Kidney glomerular epithelial cell (primary cell): ENCODE measurements around the gene SLC22A3.

Experiments used
- DNase-seq: peaks from one replicate; lab custom pipeline; 2025; lab: John Stamatoyannopoulos, UW

The SLC22A3 gene

DNA sequence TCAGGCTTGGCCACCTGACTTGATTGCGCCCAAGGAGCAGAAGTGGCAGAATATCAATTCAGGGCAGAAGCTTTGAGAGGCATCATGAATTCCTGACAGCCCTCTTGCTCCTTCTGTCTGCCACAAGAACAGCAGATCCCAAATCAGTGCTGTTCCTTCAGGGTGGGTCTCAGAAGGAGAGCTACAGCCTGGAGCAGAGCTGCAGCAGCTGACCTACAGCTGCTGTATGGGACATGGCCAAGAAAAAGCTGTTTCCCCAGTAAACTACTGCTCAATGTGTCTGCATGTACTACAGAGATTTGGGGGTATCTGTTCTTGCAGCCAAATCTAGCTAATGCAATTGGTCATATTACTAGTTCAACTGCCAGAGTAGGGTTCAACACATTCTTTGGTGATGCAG is 69.0 kb downstream of the SLC22A3 start:
- DNase-seq, result no peak

DNA sequence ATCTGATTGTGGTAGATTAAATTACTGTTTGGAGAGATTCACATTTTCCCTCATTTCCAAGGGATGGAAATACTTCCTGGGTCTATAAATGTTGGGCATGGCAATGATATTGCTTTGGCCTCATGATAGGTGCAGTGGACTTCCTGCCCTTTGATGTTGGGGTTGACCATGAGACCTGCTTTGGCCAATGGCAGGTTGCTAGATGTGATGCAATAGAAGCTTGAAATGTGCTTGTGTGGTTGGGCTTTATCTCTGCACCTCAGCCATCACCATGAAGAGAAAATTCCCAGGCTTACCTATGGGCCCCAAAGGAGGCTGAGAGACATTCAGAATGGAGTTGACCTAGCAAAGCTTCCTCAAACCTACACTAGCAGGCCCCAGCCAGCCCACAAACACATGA is 69.4 kb downstream of the SLC22A3 start:
- no peak for DNase-seq

DNA sequence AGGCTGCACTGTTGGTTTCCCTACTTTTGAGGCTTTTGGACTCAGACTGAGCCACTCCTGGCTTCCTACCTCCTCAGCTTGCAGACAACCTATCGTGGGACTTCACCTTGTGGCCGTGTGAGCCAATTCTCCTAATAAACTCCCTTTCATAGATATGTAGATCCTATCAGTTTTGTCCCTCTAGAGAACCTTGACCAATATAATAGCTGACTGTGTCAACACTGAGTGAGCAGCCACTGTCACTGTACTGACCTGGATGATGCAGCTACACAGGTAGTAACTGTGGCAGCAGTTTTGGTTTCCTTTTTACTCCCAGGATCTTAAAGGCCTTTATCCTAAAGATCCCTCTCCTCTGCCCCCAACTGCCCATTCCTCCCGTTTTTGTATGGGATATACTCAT is 70.2 kb downstream of the SLC22A3 start:
- no peak for DNase-seq

DNA sequence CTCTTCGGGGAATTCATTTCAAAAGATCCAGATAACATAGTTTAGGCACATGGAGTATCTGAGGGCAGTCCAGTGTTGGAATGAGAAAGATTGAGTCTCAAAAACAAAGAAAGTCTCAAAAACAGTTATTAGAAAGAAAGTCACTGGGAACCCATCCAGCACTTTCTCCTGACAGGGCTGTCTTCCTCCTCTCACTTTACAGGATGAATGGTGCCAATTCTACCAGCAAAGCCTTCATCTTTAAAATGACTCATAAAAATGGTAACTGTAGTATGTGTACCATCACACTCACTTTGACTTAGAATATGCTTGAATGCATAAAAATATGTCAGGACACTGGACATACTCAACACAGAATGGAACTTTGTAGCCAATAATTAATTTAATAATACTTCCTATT is 71.3 kb downstream of the SLC22A3 start:
- DNase-seq, result no peak

DNA sequence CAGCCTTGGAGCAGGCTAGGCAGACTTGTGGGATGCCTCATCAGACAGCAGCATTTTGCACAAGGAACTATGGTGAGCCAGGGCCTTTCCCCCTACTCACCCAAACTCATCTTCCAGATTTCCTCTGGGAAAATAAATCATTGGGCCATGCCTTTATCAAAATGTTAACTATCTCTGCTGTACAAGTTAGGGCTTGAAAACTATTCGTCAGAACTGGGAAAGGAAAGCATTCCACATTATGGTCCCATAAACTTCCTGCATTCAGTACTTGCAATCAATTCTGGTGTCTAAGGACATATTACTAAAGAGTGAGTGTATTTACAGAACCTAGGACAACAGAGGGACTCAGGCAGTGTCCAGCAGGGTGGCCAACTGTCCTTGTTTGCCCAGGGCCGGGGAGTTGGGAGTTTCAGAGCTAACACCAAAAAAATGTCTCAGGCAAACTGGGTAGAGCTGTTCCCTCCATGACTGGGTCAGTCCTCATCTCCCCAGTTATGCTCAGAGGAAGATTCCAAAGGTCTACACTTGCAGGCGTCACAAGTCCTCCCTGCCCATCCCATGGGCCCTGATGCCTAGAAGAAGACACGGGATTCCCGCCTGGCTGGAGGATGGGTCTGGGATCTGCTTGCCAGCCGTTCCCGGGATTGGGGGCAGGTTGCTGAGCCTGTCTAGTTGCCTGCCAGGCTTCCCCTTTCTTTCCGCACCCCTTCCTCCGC is 72.2 kb downstream of the SLC22A3 start:
- DNase-seq, result no peak

DNA sequence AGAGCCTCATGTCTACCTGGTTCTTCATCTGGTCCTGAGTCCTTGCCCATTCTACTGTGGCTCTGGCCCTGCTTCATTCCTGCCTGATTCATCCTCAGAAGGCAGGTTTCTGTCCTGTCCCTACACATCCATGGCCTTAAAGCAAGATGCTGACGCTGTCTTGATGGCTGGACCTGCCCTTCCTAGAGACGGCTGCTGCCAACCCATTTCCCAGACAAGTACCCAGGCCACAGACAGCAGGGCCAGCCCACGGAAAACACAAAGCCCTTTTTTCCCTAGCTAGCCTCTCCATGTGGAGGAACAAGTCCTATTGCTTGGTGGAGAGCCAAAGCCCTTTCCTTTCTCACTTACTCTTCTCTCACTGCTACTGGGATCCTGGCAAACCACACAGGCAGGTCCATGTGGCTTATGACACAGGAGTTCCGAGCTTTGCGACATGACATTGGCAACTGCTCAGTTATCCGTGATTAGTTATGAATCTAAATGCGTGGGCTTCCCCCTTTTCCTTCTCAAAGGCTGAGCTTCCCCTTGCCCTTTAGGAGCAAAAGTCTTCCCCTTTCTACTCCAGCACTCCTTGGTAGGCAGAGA is 72.9 kb downstream of the SLC22A3 start:
- no peak for DNase-seq

DNA sequence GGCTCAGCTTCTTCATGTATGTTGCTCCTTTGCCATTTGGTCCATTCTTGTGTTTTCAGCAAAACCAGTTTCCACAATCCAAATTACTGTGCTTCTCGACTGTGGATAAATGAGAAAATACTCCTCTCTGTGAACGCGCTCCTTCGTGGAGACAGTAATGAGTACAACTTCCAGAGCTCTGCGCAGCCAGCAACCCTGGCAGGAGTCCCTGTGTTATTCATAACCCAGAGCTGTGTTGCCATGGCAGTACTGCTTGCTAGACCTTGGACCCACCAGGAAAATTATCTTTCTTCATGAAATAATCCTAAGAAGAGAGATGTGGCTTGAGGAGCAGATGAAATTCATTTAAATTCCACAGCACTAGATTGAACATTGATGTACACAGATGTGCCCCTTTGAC is 73.7 kb downstream of the SLC22A3 start:
- no peak for DNase-seq

DNA sequence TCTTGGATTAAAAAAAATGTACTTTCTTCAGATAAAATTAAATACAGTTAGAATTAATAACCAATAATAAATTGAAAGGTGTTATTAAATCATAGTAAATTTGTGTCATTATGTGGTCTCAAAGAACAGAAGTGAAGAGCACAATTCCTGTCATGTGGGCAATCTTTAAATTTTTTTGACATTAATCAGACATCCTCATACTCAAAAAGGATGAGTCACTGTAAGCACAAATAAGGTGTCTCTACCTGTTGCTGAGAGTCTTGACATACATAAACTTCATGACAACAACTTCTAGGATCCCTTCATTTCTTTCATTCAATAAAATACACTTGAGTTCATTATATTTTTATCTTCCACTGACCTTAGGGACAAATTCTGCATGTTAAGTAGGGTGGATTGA is 76.1 kb downstream of the SLC22A3 start:
- peak; percentile 25 for DNase-seq

DNA sequence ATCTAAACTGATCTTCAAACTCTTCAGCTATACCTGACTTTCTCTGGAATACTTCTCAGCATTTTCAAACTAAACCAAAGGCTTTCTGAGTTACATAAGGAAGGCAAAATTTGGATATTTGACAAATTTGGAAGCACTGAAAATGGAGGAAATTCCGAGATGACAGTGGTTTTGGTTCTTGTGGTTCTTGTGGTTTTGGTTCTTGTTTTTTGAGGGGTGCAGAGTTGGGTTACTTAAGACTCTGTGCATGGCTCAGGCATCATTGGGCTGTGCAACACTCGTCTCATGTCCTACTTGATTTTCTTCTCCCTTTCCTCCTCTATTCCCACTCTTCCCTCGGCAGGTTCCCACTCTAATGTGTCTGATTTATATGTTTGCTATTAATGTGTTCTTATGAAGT is 78.0 kb downstream of the SLC22A3 start:
- no peak for DNase-seq

DNA sequence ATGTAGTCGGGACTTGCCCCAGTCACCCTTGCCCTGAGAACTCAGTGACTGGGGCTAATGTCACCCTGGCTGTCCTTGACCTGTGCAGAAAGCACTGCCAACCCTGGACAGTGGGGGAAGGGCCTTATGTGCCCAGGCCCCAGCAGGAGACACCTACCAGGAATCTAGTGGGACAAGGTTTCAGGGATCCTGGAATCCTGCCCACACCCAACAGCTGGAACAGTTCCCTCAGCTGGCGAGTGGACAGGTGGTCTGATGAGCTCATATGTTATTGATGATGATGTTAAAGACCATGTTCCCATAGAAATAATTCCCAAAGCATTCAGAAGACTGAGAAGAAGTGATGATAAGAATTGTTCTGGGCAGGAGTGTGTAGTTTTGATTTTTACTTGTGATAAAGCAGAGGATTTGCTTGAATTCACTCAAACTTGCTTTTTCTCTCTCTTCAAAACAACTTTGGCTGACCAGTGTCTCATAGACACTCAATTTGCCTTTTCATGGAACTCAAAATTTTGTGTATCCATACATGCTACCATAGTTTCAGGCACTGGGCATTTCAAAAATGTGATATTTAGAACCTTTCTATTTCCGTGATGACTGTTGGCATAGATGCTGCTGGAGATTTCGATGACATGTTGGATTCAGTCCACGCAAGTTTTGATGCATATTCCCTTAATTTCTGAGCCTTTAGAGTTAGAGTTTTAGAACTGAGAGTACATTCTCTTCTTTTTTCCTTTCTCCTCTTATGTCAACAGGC is 79.3 kb downstream of the SLC22A3 start:
- DNase-seq, result no peak

DNA sequence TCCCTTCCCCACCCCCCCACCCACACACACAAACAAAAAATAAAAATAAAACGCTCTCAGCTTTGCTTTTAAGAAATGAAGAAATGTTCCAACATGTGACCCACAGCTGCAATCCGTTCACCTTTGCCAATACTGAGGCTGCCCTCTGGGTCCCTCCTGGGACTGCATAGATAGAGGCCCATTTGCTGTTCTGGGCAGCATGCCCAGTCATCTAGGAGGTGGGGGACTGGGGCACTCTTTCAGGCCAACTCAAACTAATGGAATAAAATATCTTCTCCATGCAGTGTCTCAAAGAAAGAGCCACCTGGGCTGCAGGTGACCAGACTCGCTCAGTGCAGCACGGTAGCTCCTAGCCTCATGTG is 79.9 kb downstream of the SLC22A3 start:
- no peak for DNase-seq

DNA sequence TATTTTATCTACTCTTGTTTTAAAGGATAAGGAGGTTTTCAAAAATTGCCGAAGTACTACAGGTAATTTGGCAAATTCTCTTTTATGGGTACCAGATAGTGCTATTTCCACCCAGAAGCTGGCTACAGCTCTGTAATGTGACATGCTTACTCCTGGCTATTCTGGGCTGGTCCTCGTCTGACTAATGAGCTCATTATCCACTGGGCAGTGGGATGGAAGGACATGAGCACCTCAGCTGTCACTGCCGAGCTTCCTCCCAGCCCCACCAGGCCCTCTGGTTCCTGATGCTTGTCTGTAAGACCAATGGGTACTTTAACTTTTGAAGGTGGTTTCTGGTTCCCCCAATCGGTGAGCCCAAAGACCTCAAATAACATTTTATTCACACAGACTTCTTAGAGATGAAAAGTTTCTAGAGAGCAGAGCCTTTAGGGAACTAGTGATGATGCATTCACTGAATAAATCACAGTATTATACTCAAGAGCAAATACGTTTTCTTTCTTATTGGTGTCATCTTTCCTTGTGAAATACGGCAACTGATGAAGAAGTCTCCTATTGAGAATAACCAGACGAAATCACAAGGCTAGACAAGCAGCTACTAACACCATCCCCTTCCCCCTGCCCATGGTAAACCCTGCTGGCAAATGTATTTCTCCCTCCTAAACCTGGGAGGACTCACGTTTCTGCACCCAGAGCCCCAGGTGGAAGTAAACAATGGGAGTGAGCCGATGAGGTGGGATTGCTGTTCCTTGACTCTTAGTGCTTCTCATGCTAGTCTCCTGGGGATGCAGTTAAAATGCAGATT is 80.8 kb downstream of the SLC22A3 start:
- DNase-seq, result no peak

DNA sequence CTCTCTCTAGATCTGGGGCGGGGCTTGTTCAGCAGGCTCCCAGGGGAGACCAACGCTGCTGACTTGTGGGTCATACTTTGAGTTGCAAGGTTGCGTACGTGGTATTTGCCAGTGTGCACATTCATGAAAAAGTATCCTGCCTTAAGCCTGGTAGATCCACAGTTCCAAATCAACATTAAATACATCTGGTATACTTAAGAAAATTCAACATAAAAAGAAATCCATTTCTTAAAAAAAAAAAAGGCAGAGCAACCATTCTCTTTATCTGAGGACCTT is 81.4 kb downstream of the SLC22A3 start:
- DNase-seq, result no peak

DNA sequence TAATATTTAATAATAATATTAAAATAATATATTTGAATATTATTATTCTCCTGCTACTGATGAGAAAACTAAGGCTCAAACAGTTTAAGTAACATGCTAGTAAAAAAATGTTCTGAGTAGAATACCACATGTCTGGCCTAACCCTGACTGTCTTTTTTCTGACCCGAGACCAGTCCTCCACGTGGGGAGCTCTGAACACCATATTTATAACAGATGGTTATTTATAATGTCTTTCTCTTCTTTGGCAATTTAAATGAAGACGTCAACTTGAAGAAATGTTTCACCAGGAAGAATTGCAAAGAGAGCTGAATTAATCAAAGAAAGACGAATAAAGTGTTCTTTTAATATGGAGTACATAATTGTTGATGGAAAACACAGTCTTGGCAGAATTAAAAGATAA is 82.0 kb downstream of the SLC22A3 start:
- DNase-seq, result no peak

DNA sequence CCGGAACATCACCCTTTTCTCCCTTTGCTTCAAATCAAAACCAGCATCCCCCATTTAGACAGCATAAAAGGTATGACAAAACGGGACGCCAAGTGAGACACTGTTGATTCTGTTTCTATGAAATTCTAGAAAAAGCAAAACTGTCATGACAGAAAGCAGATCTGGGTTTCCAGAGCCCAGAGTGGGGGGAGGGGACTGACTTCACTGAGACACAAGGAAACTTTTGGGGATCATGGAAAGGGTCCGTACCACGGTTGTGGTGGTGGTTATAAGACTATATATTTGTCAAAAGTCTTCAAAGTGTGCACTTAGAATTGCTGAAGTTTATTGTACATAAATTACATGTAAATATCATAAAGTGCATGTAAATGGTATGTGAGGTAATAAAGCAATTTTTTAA is 82.6 kb downstream of the SLC22A3 start:
- DNase-seq, result no peak

DNA sequence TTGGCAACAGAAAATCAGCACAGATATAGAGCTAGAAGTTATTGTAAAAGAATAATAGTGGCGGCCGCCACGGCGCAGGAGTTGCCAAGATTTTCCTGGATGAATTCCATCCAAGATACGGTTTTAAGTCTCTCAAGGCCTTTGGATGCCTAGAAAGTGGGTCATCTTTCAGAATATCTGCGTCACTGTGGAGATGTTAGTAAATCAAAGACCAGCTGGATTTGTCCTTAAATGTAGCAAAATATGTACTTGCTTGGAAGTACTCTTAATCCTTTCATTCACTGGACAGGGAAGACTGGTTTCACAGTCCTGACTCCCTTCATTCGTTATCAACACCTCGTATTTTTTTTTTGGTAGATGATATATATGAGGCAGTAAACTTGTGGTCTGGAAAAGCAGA is 83.0 kb downstream of the SLC22A3 start:
- DNase-seq, result no peak

DNA sequence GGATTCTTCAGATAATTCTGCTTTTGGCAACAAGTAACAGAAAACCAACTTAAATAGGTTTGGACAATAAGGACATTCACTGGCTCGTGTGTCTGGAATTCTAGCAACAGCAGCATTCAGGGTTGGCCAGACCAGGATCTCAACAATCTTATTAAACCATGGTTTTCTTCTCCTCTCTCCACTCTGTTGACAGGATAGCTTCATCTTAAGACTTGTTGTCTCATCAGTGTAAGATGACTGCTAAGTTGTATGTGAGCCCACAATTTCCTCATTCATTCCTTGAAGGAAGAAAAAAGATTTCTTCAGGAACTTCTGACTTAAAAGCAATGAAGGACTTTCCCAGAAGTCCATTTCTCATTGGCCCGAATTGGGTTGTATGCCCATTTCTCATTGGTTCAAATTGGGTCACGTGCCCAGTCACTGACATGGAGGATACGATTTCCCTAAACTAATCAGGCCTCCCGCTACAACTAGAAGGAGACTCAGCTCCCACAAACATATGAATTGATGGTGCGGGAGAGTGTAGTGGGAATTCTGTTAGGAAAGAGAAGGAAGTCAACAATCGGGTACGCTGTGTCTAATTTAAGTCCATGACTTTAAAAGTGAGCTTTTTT is 83.7 kb downstream of the SLC22A3 start:
- no peak for DNase-seq

DNA sequence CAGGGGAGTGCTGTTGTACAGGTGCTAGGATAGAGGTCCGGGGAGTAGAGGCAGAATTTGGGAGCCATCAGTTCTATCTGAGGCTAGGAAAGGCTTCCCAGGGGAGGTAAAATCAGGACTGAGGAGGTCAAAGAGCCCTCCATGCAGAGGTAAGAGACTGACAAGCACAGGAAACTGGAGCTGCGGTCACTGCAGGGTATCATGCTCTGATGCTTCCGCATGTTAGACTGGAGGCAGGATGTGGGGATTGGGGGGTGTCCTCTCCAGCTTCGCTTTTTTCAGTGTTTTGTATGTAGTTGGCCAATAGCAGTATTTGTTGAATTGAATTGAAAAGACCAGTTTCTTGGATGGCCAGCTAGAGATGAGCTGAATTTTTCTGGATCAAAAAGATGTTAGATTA is 87.8 kb downstream of the SLC22A3 start:
- DNase-seq, result no peak

DNA sequence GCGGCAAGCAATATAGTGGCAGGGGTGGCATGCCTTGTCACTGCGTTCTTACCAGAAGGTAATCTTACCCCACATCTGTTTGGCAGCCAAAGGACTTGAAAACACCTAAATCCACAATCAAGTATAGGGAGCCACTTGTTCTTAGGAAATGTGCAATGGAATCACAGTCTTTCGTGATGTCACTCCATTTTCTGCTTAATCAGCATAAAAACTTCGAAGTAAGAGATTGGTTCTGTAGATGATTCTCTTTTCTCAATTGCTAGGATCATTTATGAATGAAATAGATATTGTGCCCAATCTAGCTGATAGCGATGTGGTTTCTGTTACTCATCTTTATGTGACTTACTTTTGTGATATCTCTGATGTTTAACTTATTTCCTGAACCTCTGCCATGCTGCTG is 89.0 kb downstream of the SLC22A3 start:
- DNase-seq, result no peak

DNA sequence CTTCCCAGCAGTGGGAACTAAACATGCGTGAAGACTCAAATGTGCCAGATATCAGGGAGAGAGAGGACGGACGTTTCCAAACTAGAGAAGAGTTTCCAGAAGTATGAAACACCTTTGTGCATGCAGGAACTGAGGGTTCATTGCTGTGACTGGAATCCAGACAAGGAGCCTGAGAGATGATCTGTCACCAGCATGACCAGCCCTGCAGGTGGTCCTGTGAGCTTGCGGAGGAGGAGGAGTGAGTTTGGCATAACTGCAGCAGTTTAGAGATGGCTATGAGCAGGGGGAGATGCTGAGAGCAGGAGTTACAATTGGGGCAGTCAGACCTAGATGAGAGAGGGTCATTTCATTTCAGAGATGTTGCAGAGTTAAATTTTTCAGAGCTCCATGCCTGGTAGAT is 89.6 kb downstream of the SLC22A3 start:
- DNase-seq, result no peak

DNA sequence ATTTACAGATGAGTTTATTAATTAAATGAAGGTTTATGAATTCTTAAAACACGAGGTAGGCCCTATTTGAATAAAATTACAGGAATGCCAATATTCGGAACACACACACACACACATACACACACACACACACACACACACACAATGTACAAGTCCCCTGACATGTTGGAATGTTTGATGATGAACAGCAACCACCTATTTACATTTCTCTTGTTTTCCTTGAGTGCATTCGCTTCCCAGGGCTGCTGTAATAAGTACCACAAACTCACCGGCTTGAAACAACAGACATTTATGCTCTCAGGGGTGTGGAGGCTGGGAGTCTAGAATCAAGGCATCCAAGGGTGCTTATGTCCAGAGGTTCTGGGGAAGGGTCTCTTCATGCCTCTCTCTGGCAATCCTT is 90.3 kb downstream of the SLC22A3 start:
- DNase-seq, result peak; percentile 29

DNA sequence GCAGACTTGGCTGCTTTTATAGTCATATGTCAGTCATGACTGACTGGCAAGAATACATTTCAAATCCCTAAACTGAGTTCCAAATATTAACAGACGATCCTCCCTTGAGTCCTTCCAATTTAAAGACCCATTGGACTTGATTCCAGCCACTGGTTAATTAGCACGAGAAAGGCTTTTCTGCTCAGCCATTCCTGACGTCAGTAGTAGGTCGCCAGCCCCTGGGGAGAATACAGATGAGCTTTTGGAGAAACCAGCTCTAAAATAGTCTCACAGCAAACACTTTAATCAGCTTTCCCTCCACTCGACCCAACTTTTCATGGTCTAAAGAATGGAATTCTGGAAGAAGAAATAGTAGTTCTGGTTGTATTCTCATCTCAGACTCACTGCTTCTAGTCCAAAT is 91.6 kb downstream of the SLC22A3 start:
- DNase-seq, result no peak

DNA sequence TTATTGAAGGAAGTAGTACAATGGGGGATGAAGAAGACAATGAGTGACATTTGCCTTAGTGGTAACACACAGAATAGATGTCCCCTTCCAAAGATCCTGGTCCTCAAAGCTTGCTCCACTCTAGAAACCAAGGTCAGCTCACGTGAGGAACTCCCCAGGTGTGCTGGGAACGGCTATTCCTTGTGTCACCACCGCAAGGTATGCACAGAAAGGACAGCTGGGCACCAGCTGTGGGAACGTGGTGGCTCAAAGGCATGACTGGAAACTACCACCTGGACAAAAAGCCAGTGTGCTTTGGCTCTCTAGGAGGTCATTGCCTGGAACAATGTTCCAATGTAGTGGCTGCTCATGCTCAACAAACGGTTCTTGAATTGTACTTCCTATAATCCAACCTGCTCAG is 94.0 kb downstream of the SLC22A3 start:
- no peak for DNase-seq
